H1 (cell line): ENCODE data around the gene DOCK10.

ENCODE experiments used
- ATF3 ChIP-seq: IDR thresholded peaks from 2 replicates; pipeline ENCODE4 v1.6.1; 2011; ENCODE audit warnings: low read depth, mild to moderate bottlenecking, low read length; ENCODE audit not compliant: insufficient read depth
- CTCF ChIP-seq, 3 experiments: IDR thresholded peaks; 1 replicate in 2 of 3; 2 replicates in 1 of 3; pipeline versions ENCODE4 v1.5.1 to v1.6.1; 2011; ENCODE audit warnings: low read length in 3 of 3, mild to moderate bottlenecking in 3 of 3, inconsistent platforms in 2 of 3, low read depth in 1 of 3, moderate library complexity in 1 of 3; ENCODE audit not compliant: insufficient read depth in 1 of 3; ENCODE audit errors: control extremely low read depth in 1 of 3
- EZH2 ChIP-seq: fragments of 200-600 bp; sonication (generic); IDR thresholded peaks from 2 replicates; pipeline ENCODE4 v1.7.1; 2012; ENCODE audit warnings: low read depth, mild to moderate bottlenecking, moderate library complexity, low read length, inconsistent platforms; ENCODE audit not compliant: severe bottlenecking
- JUND ChIP-seq: IDR thresholded peaks from 2 replicates; pipeline ENCODE4 v1.6.1; 2011; ENCODE audit warnings: mild to moderate bottlenecking, improper control_type of control experiment, low read length
- KDM5A ChIP-seq: fragments of 200-600 bp; IDR thresholded peaks from 2 replicates; pipeline ENCODE4 v1.7.1; 2012; ENCODE audit warnings: mild to moderate bottlenecking, low read length, inconsistent platforms, mixed read lengths
- POLR2A ChIP-seq, 2 experiments: IDR thresholded peaks; 1 replicate in 1 of 2; 2 replicates in 1 of 2; pipeline ENCODE4 v1.6.1; 2011; ENCODE audit warnings: low read depth in 2 of 2, low read length in 2 of 2, mild to moderate bottlenecking in 2 of 2; ENCODE audit errors: control extremely low read depth in 1 of 2
- SUZ12 ChIP-seq: fragments of 200-600 bp; sonication (generic); IDR thresholded peaks from 2 replicates; pipeline ENCODE4 v1.6.1; 2012; ENCODE audit warnings: mild to moderate bottlenecking, inconsistent platforms, low read length, moderate library complexity, mixed read lengths
- TF ChIP-seq, protein P1 (sequence below): IDR thresholded peaks from 2 replicates; pipeline ENCODE4 v1.6.1; 2012; ENCODE audit warnings: inconsistent platforms

DNA sequence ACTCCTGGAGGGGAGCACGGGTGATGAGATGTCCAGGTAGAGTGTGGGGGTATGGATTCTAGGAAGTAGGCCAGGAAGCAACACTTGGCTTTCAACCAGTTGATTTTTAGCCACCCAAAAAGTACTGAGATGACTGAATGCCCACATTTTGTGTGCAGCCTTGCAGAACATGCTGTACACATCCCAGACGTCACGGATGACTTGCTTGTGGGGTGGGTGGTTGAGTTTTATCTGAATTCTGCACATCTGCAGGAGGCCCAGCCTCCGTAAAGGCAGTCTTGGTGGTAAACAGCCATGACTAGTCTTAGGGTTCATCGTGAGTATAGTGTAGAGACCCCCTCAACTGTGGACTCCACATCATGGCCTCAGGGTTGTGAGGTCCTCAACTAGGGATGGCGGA lies 272.8 kb downstream of the DOCK10 start:
- TF ChIP-seq POLR2A (IDR thresholded peaks at IDR 0.05; ENCODE audit: control extremely low read depth in 1 of 2, low read depth in 2 of 2, low read length in 2 of 2) (no peak), ATF3 (no peak), CTCF (IDR thresholded peaks at IDR 0.05; ENCODE audit: control extremely low read depth in 1 of 3, insufficient read depth in 1 of 3, low read depth in 1 of 3, low read length in 3 of 3) (no peak), EZH2 (no peak), JUND (no peak), KDM5A (no peak), SUZ12 (no peak)
- TF ChIP-seq, protein P1, sequence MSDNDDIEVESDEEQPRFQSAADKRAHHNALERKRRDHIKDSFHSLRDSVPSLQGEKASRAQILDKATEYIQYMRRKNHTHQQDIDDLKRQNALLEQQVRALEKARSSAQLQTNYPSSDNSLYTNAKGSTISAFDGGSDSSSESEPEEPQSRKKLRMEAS = no peak
